Forelimb muscle (tissue), 1 donor: ENCODE data around the gene ID3. TPM values are rescaled to one million over a fixed set of nuclear protein-coding genes. Genes with fewer than 3 reads are reported as not detected.

Experiments used
- DNase-seq: peaks from one replicate; pipeline ENCODE4 v3.0.0-alpha.2; 2013; ENCODE audit warnings: low read depth
- polyA plus RNA-seq: library from polyadenylated mRNA; unstranded; fragments of 120-200 nt; gene quantifications from one replicate; pipeline ENCODE4 v1.2.1, GENCODE V29; 2013; ENCODE audit not compliant: insufficient read length

The ID3 gene
- 43.9 TPM for polyA plus RNA-seq

GRCh38 chr1:23559136-23559984, at the start of gene ID3:
Gene ID3 (minus strand): TSS chr1:23559501. CDS start chr1:23559426, 75 bp downstream.
- peak; percentile 92 for DNase-seq

GRCh38 chr1:23607944-23608343, 48.6 kb upstream of the ID3 start:
- DNase-seq = no peak

GRCh38 chr1:23601968-23602876, 42.9 kb upstream of the ID3 start:
- DNase-seq = no peak

- DNase-seq = no peak
These were observed 42.0 kb upstream of the ID3 start for GRCh38 chr1:23601135-23601967.

GRCh38 chr1:23600283-23600682, 41.0 kb upstream of the ID3 start:
- DNase-seq = no peak

- no peak for DNase-seq
These were observed 39.8 kb upstream of the ID3 start for GRCh38 chr1:23599125-23599524.

GRCh38 chr1:23598424-23598823, 39.1 kb upstream of the ID3 start:
- no peak for DNase-seq

- DNase-seq = no peak
These were observed 38.5 kb upstream of the ID3 start for GRCh38 chr1:23597635-23598388.

GRCh38 chr1:23596382-23597358, 37.4 kb upstream of the ID3 start:
- no peak for DNase-seq

- no peak for DNase-seq
These were observed 35.6 kb upstream of the ID3 start for GRCh38 chr1:23594927-23595353.

GRCh38 chr1:23594149-23594907, 35.0 kb upstream of the ID3 start:
- DNase-seq = no peak

GRCh38 chr1:23593556-23594148, 34.4 kb upstream of the ID3 start:
- no peak for DNase-seq

GRCh38 chr1:23593042-23593521, 33.8 kb upstream of the ID3 start:
- no peak for DNase-seq

GRCh38 chr1:23592209-23592892, 33.0 kb upstream of the ID3 start:
- DNase-seq = no peak

GRCh38 chr1:23591460-23592208, 32.3 kb upstream of the ID3 start:
- no peak for DNase-seq

GRCh38 chr1:23590058-23590783, 30.9 kb upstream of the ID3 start:
- DNase-seq = no peak
